Astrocyte (in vitro differentiated cells and primary cell): ENCODE data around the gene ASB14. TPM values are rescaled to one million over a fixed set of nuclear protein-coding genes. Genes with fewer than 3 reads are reported as not detected.
A peak's percentile ranks its signal among the peaks of the same experiment; 100 is the strongest.

Source experiments
- DNase-seq: peaks from one replicate; pipeline ENCODE4 v3.0.0-alpha.2; 2010; ENCODE audit warnings: low read depth
- FAIRE-seq: peaks from 2 replicates; lab custom pipeline; 2011; peaks lifted over from hg19 to GRCh38; lab: Jason Lieb, UNC
- H2AFZ ChIP-seq: 2 replicates; pipeline ENCODE4 v1.6.0; 2012; ENCODE audit warnings: low read depth, low read length, inconsistent platforms
- H3K27ac ChIP-seq: 2 replicates; pipeline ENCODE4 v1.5.1; 2011; ENCODE audit warnings: low read depth, low read length, inconsistent platforms
- H3K27me3 ChIP-seq: 2 replicates; pipeline ENCODE4 v1.6.0; 2011; ENCODE audit warnings: low read length, inconsistent platforms; ENCODE audit not compliant: insufficient read depth
- H3K36me3 ChIP-seq: 2 replicates; pipeline ENCODE4 v1.5.1; 2011; ENCODE audit warnings: low read length, inconsistent platforms; ENCODE audit not compliant: insufficient read depth
- H3K4me1 ChIP-seq: 2 replicates; pipeline ENCODE4 v1.5.1; 2011; ENCODE audit warnings: low read length, inconsistent platforms; ENCODE audit not compliant: insufficient read depth
- H3K4me2 ChIP-seq: 2 replicates; pipeline ENCODE4 v1.6.0; 2012; ENCODE audit warnings: low read length, inconsistent platforms
- H3K4me3 ChIP-seq: 2 replicates; pipeline ENCODE4 v1.5.1; 2011; ENCODE audit warnings: low read depth, mild to moderate bottlenecking, low read length, inconsistent platforms; ENCODE audit not compliant: insufficient read depth
- H3K79me2 ChIP-seq: 2 replicates; pipeline ENCODE4 v1.6.0; 2012; ENCODE audit warnings: mild to moderate bottlenecking, low read length, inconsistent platforms; ENCODE audit not compliant: insufficient read depth
- H3K9ac ChIP-seq: 2 replicates; pipeline ENCODE4 v1.6.0; 2012; ENCODE audit warnings: mild to moderate bottlenecking, low read length, inconsistent platforms
- H3K9me3 ChIP-seq: 2 replicates; pipeline ENCODE4 v1.5.1; 2012; ENCODE audit warnings: low read depth, mild to moderate bottlenecking, low read length, inconsistent platforms; ENCODE audit not compliant: insufficient read depth
- H4K20me1 ChIP-seq: 2 replicates; pipeline ENCODE4 v1.6.0; 2012; ENCODE audit warnings: low read length, inconsistent platforms; ENCODE audit not compliant: insufficient read depth
- H3K27ac Mint-ChIP-seq: one replicate; pipeline ENCODE4 v1.8.0; 2021; ENCODE audit warnings: mild to moderate bottlenecking, mixed read lengths; ENCODE audit not compliant: unreplicated experiment
- H3K27me3 Mint-ChIP-seq: one replicate; pipeline ENCODE4 v1.8.0; 2021; ENCODE audit warnings: low read depth, mixed read lengths; ENCODE audit not compliant: unreplicated experiment
- H3K36me3 Mint-ChIP-seq: one replicate; pipeline ENCODE4 v1.8.0; 2021; ENCODE audit warnings: low read depth, mixed read lengths; ENCODE audit not compliant: unreplicated experiment
- H3K4me1 Mint-ChIP-seq: one replicate; pipeline ENCODE4 v1.8.0; 2021; ENCODE audit warnings: low read depth, mixed read lengths; ENCODE audit not compliant: unreplicated experiment
- H3K4me3 Mint-ChIP-seq: one replicate; pipeline ENCODE4 v1.8.0; 2021; ENCODE audit warnings: mild to moderate bottlenecking, moderate library complexity, mixed read lengths; ENCODE audit not compliant: unreplicated experiment
- H3K9me3 Mint-ChIP-seq: one replicate; pipeline ENCODE4 v1.8.0; 2021; ENCODE audit warnings: mild to moderate bottlenecking, mixed read lengths; ENCODE audit not compliant: unreplicated experiment
- EZH2 ChIP-seq: IDR thresholded peaks from 2 replicates; pipeline ENCODE4 v1.6.1; 2012; ENCODE audit warnings: mild to moderate bottlenecking, low read length, inconsistent platforms; ENCODE audit not compliant: insufficient read depth
- total RNA-seq: library from RNA; stranded (reverse); gene quantifications from 2 replicates; pipeline ENCODE4 v1.2.1, GENCODE V29; 2021
- TF ChIP-seq, protein P1 (sequence below): IDR thresholded peaks from 2 replicates; pipeline ENCODE4 v1.5.1; 2011; ENCODE audit warnings: low read depth, mild to moderate bottlenecking, inconsistent platforms, low read length, moderate library complexity; ENCODE audit not compliant: insufficient read depth

ASB14 gene
- total RNA-seq, 1 donor from 2014 or later: not detected

DNA sequence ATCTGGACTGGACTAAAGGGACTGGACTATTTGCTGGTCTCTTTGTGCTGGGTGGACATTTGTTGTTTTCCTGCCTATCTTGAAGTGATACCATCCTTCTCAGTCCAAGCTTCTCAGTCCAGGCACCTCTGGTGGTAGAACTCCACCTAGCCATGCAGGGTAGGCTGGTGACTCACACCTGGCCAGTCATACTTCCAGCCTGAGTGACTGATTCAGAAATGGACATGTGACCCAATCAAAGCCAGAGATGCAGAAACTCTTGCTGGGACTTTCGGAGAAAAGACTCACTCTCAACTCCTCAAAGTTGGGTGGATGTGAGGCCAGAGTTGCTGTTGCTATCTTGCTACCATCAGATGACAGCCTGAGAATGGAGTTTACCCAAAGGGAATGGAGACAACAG, 5.6 kb upstream of the ASB14 start:
- no peak for TF ChIP-seq EZH2
- TF ChIP-seq, protein P1, sequence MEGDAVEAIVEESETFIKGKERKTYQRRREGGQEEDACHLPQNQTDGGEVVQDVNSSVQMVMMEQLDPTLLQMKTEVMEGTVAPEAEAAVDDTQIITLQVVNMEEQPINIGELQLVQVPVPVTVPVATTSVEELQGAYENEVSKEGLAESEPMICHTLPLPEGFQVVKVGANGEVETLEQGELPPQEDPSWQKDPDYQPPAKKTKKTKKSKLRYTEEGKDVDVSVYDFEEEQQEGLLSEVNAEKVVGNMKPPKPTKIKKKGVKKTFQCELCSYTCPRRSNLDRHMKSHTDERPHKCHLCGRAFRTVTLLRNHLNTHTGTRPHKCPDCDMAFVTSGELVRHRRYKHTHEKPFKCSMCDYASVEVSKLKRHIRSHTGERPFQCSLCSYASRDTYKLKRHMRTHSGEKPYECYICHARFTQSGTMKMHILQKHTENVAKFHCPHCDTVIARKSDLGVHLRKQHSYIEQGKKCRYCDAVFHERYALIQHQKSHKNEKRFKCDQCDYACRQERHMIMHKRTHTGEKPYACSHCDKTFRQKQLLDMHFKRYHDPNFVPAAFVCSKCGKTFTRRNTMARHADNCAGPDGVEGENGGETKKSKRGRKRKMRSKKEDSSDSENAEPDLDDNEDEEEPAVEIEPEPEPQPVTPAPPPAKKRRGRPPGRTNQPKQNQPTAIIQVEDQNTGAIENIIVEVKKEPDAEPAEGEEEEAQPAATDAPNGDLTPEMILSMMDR: peak; percentile 12
- no peak overlapping the region for H3K27ac Mint-ChIP-seq
- Histone ChIP-seq H3K9me3 (no peaks in the 10 kb centered on the region), H3K79me2 (no peaks in the 10 kb centered on the region), H4K20me1 (no peaks in the 10 kb centered on the region), H3K27me3 (no peaks in the 10 kb centered on the region), H3K4me3 (no peak overlapping the region), H3K4me1 (no peaks in the 10 kb centered on the region), H3K27ac (no peak overlapping the region), H3K36me3 (no peaks in the 10 kb centered on the region), H3K9ac (no peak overlapping the region), H3K4me2 (no peak overlapping the region), H2AFZ (no peak overlapping the region)
- no peaks in the 10 kb centered on the region for H3K9me3 Mint-ChIP-seq
- no peaks in the 10 kb centered on the region for H3K27me3 Mint-ChIP-seq
- peaks cover 4% of the 10 kb centered on the region for H3K4me1 Mint-ChIP-seq
- H3K36me3 Mint-ChIP-seq: no peaks in the 10 kb centered on the region
- FAIRE-seq (no peak), DNase-seq (peak; percentile 47)
- no peak overlapping the region for H3K4me3 Mint-ChIP-seq

DNA sequence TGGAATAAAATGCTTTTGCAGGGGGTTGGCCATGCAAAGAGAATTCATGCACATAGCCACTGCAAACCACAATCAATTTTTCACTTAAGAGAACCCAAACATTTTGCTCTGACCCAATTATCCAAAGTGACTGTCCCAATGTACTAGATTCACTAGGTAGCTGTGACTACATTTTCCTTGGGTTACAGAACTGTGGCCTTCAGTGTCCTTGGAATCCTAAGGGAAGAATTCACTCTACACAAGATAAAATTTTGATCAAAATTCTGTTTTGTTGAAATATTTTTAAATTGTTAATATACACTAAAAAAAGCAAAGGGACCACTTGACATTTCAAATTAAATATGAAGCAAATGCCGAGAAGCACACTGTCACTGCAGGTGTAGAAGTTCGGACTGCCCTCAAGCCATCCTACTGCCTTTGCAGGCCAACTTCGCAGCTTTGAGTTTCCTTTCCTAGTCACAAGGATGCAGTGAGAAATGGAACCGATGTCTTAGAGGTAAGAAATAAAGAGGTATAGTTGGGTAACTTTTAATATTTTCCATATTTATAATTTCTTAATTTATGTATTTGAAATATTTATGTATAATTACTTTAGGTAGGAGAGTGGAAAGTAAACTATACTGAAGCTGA, 527 bp upstream of the ASB14 start:
- Histone ChIP-seq H3K4me2 (no peak overlapping the region), H3K4me3 (no peak overlapping the region), H3K27ac (no peak overlapping the region), H3K79me2 (no peaks in the 10 kb centered on the region), H3K27me3 (no peaks in the 10 kb centered on the region), H3K9ac (no peak overlapping the region), H3K9me3 (no peaks in the 10 kb centered on the region), H2AFZ (no peak overlapping the region), H4K20me1 (no peaks in the 10 kb centered on the region), H3K36me3 (no peaks in the 10 kb centered on the region), H3K4me1 (no peaks in the 10 kb centered on the region)
- TF ChIP-seq EZH2: no peak
- TF ChIP-seq, protein P1: no peak
- Mint-ChIP-seq H3K4me3 (no peak overlapping the region), H3K4me1 (peaks cover under 1% of the 10 kb centered on the region), H3K36me3 (no peaks in the 10 kb centered on the region), H3K27ac (no peak overlapping the region), H3K9me3 (peaks cover 1% of the 10 kb centered on the region), H3K27me3 (no peaks in the 10 kb centered on the region)
- DNase-seq (no peak), FAIRE-seq (no peak)

DNA sequence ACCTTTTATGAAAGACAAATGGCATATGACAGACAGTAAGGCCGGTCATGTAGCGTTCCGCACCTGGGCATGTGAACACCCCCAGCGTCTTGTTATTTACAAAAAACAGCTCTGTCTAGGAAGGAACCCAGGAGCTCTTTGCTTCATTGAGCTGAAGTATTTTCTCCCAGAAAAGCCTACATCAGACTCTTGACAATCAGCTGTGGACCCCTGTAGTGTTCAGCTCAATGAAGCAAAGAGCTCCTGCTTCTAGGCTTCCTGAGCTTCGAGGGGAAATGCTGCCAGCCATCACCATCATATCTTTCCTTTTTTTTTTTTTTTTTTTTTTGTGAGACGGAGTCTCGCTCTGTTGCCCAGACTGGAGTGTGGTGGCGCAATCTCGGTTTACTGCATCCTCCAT, 4.1 kb downstream of the ASB14 start:
- Histone ChIP-seq H3K9me3 (no peaks in the 10 kb centered on the region), H3K79me2 (no peaks in the 10 kb centered on the region), H4K20me1 (no peaks in the 10 kb centered on the region), H3K4me2 (no peak overlapping the region), H3K36me3 (no peaks in the 10 kb centered on the region), H3K4me1 (no peaks in the 10 kb centered on the region), H2AFZ (no peak overlapping the region), H3K4me3 (no peak overlapping the region), H3K27ac (no peak overlapping the region), H3K27me3 (no peaks in the 10 kb centered on the region), H3K9ac (no peak overlapping the region)
- FAIRE-seq (no peak), DNase-seq (no peak)
- Mint-ChIP-seq H3K9me3 (peaks cover 4% of the 10 kb centered on the region), H3K36me3 (no peaks in the 10 kb centered on the region), H3K4me3 (no peak overlapping the region), H3K27me3 (no peaks in the 10 kb centered on the region), H3K27ac (no peak overlapping the region), H3K4me1 (no peaks in the 10 kb centered on the region)
- TF ChIP-seq, protein P1: no peak
- no peak for TF ChIP-seq EZH2
